GM10847 (cell line): ENCODE measurements around the gene PRDM16.

ENCODE experiments used
- POLR2A ChIP-seq: IDR thresholded peaks from 2 replicates; pipeline ENCODE4 v1.6.1; 2011; ENCODE audit not compliant: insufficient read length; ENCODE audit errors: extremely low read depth

The PRDM16 gene

DNA sequence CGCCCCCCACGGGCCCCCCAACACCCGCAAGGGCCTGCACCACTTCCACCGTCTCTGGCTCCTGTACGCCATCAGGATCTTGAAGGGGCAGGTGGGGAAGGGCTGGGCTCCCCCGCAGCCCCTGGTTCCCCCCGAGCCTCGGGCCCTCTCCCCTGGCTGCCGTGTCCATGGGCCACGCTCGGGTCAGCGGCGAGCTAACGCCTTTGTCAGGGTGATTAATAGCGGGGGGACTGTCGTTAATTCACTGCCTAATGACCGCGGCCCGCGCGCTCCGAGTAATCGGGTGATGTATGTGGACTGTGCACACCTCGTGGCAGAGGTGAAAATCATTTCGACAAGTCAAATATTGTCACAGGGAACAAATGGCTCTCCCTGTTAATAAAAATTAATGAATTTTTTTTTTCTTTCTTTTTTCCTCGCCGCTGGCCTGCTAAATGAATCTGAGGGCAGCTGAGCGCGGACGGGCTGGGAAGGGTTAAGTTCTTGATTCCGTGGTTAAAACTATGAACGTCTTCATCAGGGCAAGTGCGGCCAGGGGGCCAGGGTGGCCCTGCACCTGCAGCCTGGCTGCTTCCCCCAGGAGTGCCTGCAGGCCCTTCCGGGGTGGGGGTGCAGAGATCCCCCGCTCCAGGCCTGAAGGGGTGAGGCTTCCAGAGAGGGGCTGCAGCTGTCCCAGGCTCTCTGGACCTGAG, 100.8 kb downstream of the PRDM16 start:
- TF ChIP-seq POLR2A, result no peak

DNA sequence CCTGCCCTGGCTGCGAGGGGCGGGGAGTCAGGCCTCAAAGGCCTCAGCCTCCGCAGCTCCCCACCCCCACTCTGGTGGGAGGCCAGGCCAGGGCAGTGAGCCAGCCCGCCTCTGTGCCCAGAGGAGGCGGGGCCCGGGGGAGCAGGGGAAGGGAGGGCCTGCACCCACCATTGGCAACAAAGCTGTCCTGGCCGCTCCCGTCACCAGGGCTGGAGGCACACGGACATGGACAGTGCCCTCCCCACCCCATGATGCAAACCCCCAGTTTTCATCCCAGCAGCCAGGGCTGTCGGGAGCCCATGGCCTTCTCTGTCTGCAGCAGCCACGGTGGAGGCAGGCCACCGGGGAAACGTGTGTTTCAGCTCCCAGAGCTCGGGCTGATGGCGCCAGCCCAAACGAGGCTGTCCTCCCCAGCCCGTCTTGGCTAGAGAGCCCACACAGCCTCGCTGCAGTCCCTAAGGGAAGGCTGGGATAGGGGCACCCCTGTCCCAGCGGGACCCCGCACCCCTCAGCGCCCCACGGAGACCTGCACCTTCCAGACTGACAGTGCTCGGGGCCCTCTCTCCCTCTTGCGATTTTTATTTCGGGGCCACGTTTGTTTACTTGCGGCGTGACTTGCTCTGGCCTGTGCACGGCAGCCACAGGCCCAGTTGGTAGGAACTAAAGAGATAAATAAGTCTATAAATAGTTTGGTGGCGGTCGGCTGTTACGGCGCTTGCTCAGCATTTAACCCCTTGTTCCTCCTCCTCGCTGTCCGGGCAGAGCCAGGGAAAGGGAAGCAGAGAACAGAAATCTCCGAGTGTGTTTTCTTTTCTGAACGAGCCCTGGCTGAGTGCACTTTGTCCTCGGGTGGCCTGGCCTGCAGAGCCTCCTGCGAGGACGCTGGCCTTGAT, 101.8 kb downstream of the PRDM16 start:
- no peak for TF ChIP-seq POLR2A

DNA sequence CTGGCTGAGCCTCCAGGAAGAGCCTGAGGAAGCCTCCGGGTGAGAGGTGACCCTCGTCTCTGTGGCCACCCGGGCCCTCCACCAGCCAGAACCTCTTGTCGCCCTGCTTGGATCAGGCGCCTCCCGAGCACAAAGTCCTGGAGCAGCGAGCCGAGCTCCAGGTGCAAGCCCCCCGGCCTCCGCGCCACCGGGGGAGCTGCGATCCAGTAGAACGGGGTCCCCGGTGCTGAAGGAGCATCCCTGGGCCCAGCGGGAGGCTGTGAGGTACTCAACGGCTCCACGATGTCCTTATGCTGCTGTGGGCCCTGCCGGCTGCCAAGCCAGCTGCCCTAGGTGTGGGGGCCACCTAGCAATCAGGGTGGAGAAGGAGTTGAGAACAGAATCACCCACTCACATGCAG, 102.8 kb downstream of the PRDM16 start:
- no peak for TF ChIP-seq POLR2A

- no peak for TF ChIP-seq POLR2A
These were observed 103.7 kb downstream of the PRDM16 start for GRCh38 chr1:3172431-3173380.

DNA sequence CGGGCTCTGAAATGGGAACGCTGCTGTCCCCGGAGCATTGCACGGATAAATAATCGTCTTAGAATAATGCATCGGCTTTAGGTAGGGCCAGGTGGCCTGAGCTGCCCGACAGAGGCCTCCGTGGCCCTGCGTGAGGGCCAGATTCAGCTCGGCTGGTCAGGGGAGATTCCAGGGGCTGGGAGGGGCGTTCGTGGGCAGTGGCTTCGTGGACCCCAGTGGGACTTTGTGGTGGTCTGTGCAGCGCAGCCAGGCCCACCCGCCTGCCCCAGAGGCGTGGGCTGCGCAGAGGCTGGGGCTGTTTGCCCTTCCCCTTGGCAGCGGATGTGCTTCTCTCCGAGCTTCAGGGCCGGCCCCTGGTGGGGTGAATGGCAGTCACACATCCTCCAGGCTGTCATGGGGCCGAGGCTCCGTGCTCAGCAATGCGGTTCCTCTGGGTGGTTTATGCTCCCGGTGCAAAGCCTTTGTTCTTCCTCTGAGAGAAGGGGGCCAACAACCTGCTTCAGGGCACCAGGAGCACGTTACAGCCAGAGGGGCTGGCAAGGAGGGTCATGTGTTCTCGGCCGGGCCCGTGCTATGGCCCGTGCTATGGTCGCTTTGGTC, 104.5 kb downstream of the PRDM16 start:
- no peak for TF ChIP-seq POLR2A

DNA sequence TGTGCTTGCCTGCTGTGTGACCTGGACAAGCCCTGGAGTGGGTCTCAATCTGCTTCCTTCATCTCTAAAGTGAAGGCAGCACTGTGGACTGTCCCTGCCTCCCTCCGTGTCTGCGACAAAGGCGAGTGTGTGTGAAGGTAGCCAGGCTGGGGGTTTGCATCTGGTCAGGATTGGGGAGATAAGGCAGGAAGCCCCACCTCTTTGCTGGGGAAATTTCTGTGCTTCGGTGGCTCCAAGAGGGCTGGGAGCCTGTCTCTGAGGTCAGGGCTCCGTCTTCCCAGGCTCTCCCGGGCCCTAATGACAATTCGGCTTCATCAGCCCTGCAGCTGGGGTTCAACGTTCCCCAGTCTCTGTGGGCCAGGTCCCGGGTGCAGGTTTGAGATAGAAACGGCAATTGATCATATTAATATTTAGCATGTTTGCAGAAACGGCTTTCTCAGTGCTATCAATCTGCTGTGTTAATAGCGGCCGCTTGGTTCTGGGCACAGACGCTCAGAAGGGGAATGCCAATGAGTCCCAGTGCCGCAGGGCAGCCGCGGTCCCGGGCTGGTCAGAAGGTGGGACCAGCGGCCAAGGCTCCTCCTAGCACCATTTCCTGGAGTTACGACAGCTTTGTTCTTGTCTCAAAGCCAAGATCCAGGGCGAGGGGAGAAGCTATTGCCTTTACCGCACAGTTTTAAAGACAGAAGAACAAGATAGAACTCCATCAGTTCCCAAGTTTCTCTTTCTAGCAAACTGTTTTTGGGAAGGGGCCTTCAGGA, 105.7 kb downstream of the PRDM16 start:
- TF ChIP-seq POLR2A, result no peak

- no peak for TF ChIP-seq POLR2A
These were observed 106.5 kb downstream of the PRDM16 start for GRCh38 chr1:3175486-3175885.

GRCh38 chr1:3176028-3176427, 107.0 kb downstream of the PRDM16 start:
- no peak for TF ChIP-seq POLR2A

GRCh38 chr1:3176820-3177219, 107.8 kb downstream of the PRDM16 start:
- no peak for TF ChIP-seq POLR2A

- TF ChIP-seq POLR2A, result no peak
These were observed 109.3 kb downstream of the PRDM16 start for GRCh38 chr1:3178279-3178678.

DNA sequence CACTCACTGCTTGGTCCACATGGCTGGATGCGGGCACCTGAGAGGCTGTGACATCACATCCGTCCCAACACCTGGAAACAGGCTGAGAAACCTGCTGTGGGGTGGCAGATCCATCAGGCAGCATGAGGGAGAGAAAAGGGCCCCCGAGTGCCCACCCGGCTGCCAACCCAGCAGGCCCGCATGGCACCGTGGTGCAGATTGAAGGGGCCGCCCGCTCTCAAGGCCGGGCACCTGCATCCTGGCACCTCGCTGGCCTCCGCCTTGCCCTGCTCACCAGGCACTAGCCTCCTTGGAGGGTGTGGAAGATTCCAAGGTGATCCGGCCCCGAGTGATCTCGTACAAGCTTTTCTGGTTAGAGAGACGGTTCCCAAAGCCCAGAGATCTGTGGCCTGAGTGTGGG, 110.5 kb downstream of the PRDM16 start:
- no peak for TF ChIP-seq POLR2A

GRCh38 chr1:3180915-3181314, 111.9 kb downstream of the PRDM16 start:
- TF ChIP-seq POLR2A, result no peak

GRCh38 chr1:3181956-3182355, 113.0 kb downstream of the PRDM16 start:
- TF ChIP-seq POLR2A, result no peak

- no peak for TF ChIP-seq POLR2A
These were observed 114.4 kb downstream of the PRDM16 start for GRCh38 chr1:3183411-3183810.
